HUES6 (cell line): ENCODE measurements around the gene IVD.
A peak's percentile ranks its signal among the peaks of the same experiment; 100 is the strongest.

Source experiments
- H3K27ac ChIP-seq: 2 replicates; pipeline ENCODE4 v1.7.0; 2013; ENCODE audit warnings: low read depth, mild to moderate bottlenecking, low read length, inconsistent platforms
- H3K27me3 ChIP-seq: 2 replicates; pipeline ENCODE4 v1.6.1; 2013; ENCODE audit warnings: low read length; ENCODE audit not compliant: control insufficient read depth, insufficient read depth
- H3K36me3 ChIP-seq: 2 replicates; pipeline ENCODE4 v1.6.1; 2013; ENCODE audit warnings: low read length; ENCODE audit not compliant: control insufficient read depth, insufficient read depth
- H3K4me1 ChIP-seq: 2 replicates; pipeline ENCODE4 v1.6.1; 2013; ENCODE audit warnings: low read length; ENCODE audit not compliant: control insufficient read depth, insufficient read depth
- H3K4me3 ChIP-seq: 2 replicates; pipeline ENCODE4 v1.5.1; 2013; ENCODE audit warnings: low read depth, low read length
- H3K9ac ChIP-seq: one replicate; pipeline ENCODE4 v1.6.1; 2013; ENCODE audit warnings: mild to moderate bottlenecking, low read length
- H3K9me3 ChIP-seq: 2 replicates; pipeline ENCODE4 v1.6.1; 2013; ENCODE audit warnings: low read depth, low read length; ENCODE audit not compliant: control insufficient read depth, insufficient read depth

Gene IVD

GRCh38 chr15:40435710-40436089 lies 30.1 kb downstream of the IVD start:
- H3K27ac ChIP-seq: no peak overlapping the region
- peaks cover 33% of the 10 kb centered on the region for H3K4me1 ChIP-seq
- H3K36me3 ChIP-seq: no peaks in the 10 kb centered on the region
- H3K9me3 ChIP-seq: no peaks in the 10 kb centered on the region
- peak overlapping the region; percentile 8 for H3K9ac ChIP-seq
- H3K4me3 ChIP-seq: peak overlapping the region; percentile 63
- H3K27me3 ChIP-seq: peaks cover 54% of the 10 kb centered on the region

- Histone ChIP-seq H3K27ac (no peak overlapping the region), H3K36me3 (no peaks in the 10 kb centered on the region), H3K4me1 (peaks cover 33% of the 10 kb centered on the region), H3K9ac (peak overlapping the region; percentile 52), H3K9me3 (no peaks in the 10 kb centered on the region), H3K4me3 (peak overlapping the region; percentile 63), H3K27me3 (peaks cover 54% of the 10 kb centered on the region)
Measured at GRCh38 chr15:40436116-40436891, 30.7 kb downstream of the IVD start.

GRCh38 chr15:40436892-40437751 lies 31.5 kb downstream of the IVD start:
- Histone ChIP-seq H3K4me3 (peak overlapping the region; percentile 63), H3K4me1 (peaks cover 33% of the 10 kb centered on the region), H3K9ac (peak overlapping the region; percentile 52), H3K36me3 (no peaks in the 10 kb centered on the region), H3K27me3 (peaks cover 54% of the 10 kb centered on the region), H3K9me3 (no peaks in the 10 kb centered on the region), H3K27ac (no peak overlapping the region)

GRCh38 chr15:40437752-40438687 lies 32.4 kb downstream of the IVD start:
- Histone ChIP-seq H3K9ac (peak overlapping the region; percentile 44), H3K4me1 (peaks cover 40% of the 10 kb centered on the region), H3K27me3 (peaks cover 46% of the 10 kb centered on the region), H3K4me3 (peak overlapping the region; percentile 63), H3K27ac (no peak overlapping the region), H3K9me3 (no peaks in the 10 kb centered on the region), H3K36me3 (no peaks in the 10 kb centered on the region)

- Histone ChIP-seq H3K27me3 (peaks cover 39% of the 10 kb centered on the region), H3K9ac (no peak overlapping the region), H3K27ac (no peak overlapping the region)
Measured at GRCh38 chr15:40438712-40439111, 33.1 kb downstream of the IVD start.

GRCh38 chr15:40439461-40439959 lies 33.9 kb downstream of the IVD start:
- peak overlapping the region; percentile 64 for H3K27ac ChIP-seq
- peaks cover 55% of the 10 kb centered on the region for H3K4me1 ChIP-seq
- H3K4me3 ChIP-seq: peak overlapping the region; percentile 63
- no peaks in the 10 kb centered on the region for H3K9me3 ChIP-seq
- peak overlapping the region; percentile 83 for H3K9ac ChIP-seq
- peaks cover 32% of the 10 kb centered on the region for H3K27me3 ChIP-seq
- no peaks in the 10 kb centered on the region for H3K36me3 ChIP-seq

More at GRCh38 chr15:40438712-40439111, 33.1 kb downstream of the IVD start:
- H3K4me3 ChIP-seq: peak overlapping the region; percentile 63
- no peaks in the 10 kb centered on the region for H3K9me3 ChIP-seq
- H3K4me1 ChIP-seq: peaks cover 47% of the 10 kb centered on the region
- H3K36me3 ChIP-seq: no peaks in the 10 kb centered on the region

GRCh38 chr15:40439960-40440742 lies 34.6 kb downstream of the IVD start:
- Histone ChIP-seq H3K4me3 (peak overlapping the region; percentile 63), H3K27me3 (peaks cover 26% of the 10 kb centered on the region), H3K9ac (peak overlapping the region; percentile 83), H3K9me3 (no peaks in the 10 kb centered on the region), H3K27ac (peak overlapping the region; percentile 64), H3K36me3 (no peaks in the 10 kb centered on the region), H3K4me1 (peaks cover 57% of the 10 kb centered on the region)

- H3K27me3 ChIP-seq: peaks cover 18% of the 10 kb centered on the region; the same call in 1 of the 2 replicates
- peaks cover 58% of the 10 kb centered on the region for H3K4me1 ChIP-seq
- peak within 1 kb of the TSS; percentile 64 for H3K27ac ChIP-seq
- peak within 1 kb of the TSS; percentile 83 for H3K9ac ChIP-seq
- peak within 1 kb of the TSS; percentile 72 for H3K4me3 ChIP-seq
- H3K36me3 ChIP-seq: no peaks in the 10 kb centered on the region
- no peaks in the 10 kb centered on the region for H3K9me3 ChIP-seq
Measured at GRCh38 chr15:40440743-40441564, 35.4 kb downstream of the IVD start, which contains the start of gene BAHD1. Gene BAHD1, plus strand, starts transcription at chr15:40440953. Its CDS starts 17,512 bp downstream, at chr15:40458465.
